ENCODE results near the gene BHLHE41.
A peak's percentile ranks its signal among the peaks of the same experiment; 100 is the strongest.

BHLHE41 gene

GRCh38 chr12:26122061-26122680, 2.7 kb downstream of the BHLHE41 start:
- TF ChIP-seq CTCF (IDR thresholded peaks at IDR 0.05; ENCODE audit: low read depth, low read length): no peak
- peak; percentile 22 to 34 for DNase-seq (ENCODE audit: low read depth in 2 of 2)
- H3K4me3 ChIP-seq (replicated peaks in 1 of 2; ENCODE audit: low read depth in 2 of 2, low read length in 2 of 2): peak overlapping the region; percentile 42 to 63

GRCh38 chr12:26121323-26122060, 3.3 kb downstream of the BHLHE41 start:
- DNase-seq (ENCODE audit: low read depth in 2 of 2): no peak
- peak overlapping the region; percentile 35 to 63 for H3K4me3 ChIP-seq (replicated peaks in 1 of 2; ENCODE audit: low read depth in 2 of 2, low read length in 2 of 2)
- no peak for TF ChIP-seq CTCF (IDR thresholded peaks at IDR 0.05; ENCODE audit: low read depth, low read length)

GRCh38 chr12:26120561-26121274, 4.1 kb downstream of the BHLHE41 start:
- DNase-seq (ENCODE audit: low read depth in 2 of 2): no peak
- no peak overlapping the region for H3K4me3 ChIP-seq (replicated peaks in 1 of 2; ENCODE audit: low read depth in 2 of 2, low read length in 2 of 2)
- no peak for TF ChIP-seq CTCF (IDR thresholded peaks at IDR 0.05; ENCODE audit: low read depth, low read length)

- H3K4me3 ChIP-seq (replicated peaks in 1 of 2; ENCODE audit: low read depth in 2 of 2, low read length in 2 of 2): no peak overlapping the region
- peak; percentile 62 for TF ChIP-seq CTCF (IDR thresholded peaks at IDR 0.05; ENCODE audit: low read depth, low read length)
- peak; percentile 82 to 84 for DNase-seq (ENCODE audit: low read depth in 2 of 2)
These were observed 5.3 kb downstream of the BHLHE41 start for GRCh38 chr12:26119391-26119989.

- no peak overlapping the region for H3K4me3 ChIP-seq (replicated peaks in 1 of 2; ENCODE audit: low read depth in 2 of 2, low read length in 2 of 2)
- no peak for DNase-seq (ENCODE audit: low read depth in 2 of 2)
- TF ChIP-seq CTCF (IDR thresholded peaks at IDR 0.05; ENCODE audit: low read depth, low read length): no peak
These were observed 6.5 kb downstream of the BHLHE41 start for GRCh38 chr12:26118308-26118707.

GRCh38 chr12:26116829-26117715, 7.8 kb downstream of the BHLHE41 start:
- no peak overlapping the region for H3K4me3 ChIP-seq (replicated peaks in 1 of 2; ENCODE audit: low read depth in 2 of 2, low read length in 2 of 2)
- TF ChIP-seq CTCF (IDR thresholded peaks at IDR 0.05; ENCODE audit: low read depth, low read length): no peak
- DNase-seq (ENCODE audit: low read depth in 2 of 2): no peak

All from cardiac fibroblast (primary cell).